DOHH2 (cell line): ENCODE data around the gene MYL5.

Source experiments
- H3F3A ChIP-seq: fragments of 200-600 bp; sonication (generic), shearing (Covaris generic); 2 replicates; pipeline ENCODE4 v1.6.0; 2016; ENCODE audit warnings: antibody characterized with exemption, mild to moderate bottlenecking; ENCODE audit not compliant: control insufficient read depth, insufficient read depth
- H3K27ac ChIP-seq: fragments of 200-600 bp; sonication (generic); 2 replicates; pipeline ENCODE4 v1.5.1; 2014; ENCODE audit warnings: low read depth, mild to moderate bottlenecking, low read length, moderate library complexity
- H3K27me3 ChIP-seq: fragments of 200-600 bp; sonication (generic); 2 replicates; pipeline ENCODE4 v1.6.1; 2014; ENCODE audit warnings: mild to moderate bottlenecking, low read length, mixed read lengths; ENCODE audit not compliant: control insufficient read depth
- H3K36me3 ChIP-seq: fragments of 200-600 bp; sonication (generic); 2 replicates; pipeline ENCODE4 v1.6.1; 2014; ENCODE audit warnings: mild to moderate bottlenecking, low read length, moderate library complexity, mixed read lengths; ENCODE audit not compliant: control insufficient read depth
- H3K4me1 ChIP-seq: fragments of 200-600 bp; sonication (generic); 2 replicates; pipeline ENCODE4 v1.6.1; 2014; ENCODE audit warnings: mild to moderate bottlenecking, low read length, mixed read lengths; ENCODE audit not compliant: control insufficient read depth
- H3K4me2 ChIP-seq: fragments of 200-600 bp; sonication (generic); 2 replicates; pipeline ENCODE4 v1.6.0; 2014; ENCODE audit warnings: mild to moderate bottlenecking, low read length, moderate library complexity
- H3K4me3 ChIP-seq: fragments of 200-600 bp; sonication (generic); 2 replicates; pipeline ENCODE4 v1.5.1; 2014; ENCODE audit warnings: mild to moderate bottlenecking, low read length, mixed read lengths
- H3K79me2 ChIP-seq: fragments of 200-600 bp; sonication (generic); 2 replicates; pipeline ENCODE4 v1.6.1; 2014; ENCODE audit warnings: mild to moderate bottlenecking, low read length, mixed read lengths; ENCODE audit not compliant: control insufficient read depth
- H3K9me2 ChIP-seq: fragments of 200-600 bp; sonication (generic); replicated peaks from 2 replicates; pipeline ENCODE4 v1.6.1; 2014; ENCODE audit warnings: mild to moderate bottlenecking, low read length, mixed read lengths; ENCODE audit not compliant: control insufficient read depth
- H3K9me3 ChIP-seq: fragments of 200-600 bp; sonication (generic); 2 replicates; pipeline ENCODE4 v1.6.1; 2014; ENCODE audit warnings: antibody characterized with exemption, low read length, mixed read lengths; ENCODE audit not compliant: control insufficient read depth, insufficient read depth
- H4K20me1 ChIP-seq: fragments of 200-600 bp; sonication (generic); 2 replicates; pipeline ENCODE4 v1.6.0; 2014; ENCODE audit warnings: low read depth, mild to moderate bottlenecking, antibody characterized with exemption, low read length, moderate library complexity; ENCODE audit not compliant: control insufficient read depth, insufficient read depth
- CTCF ChIP-seq: fragments of 200-600 bp; sonication (generic); IDR thresholded peaks from one replicate; pipeline ENCODE4 v1.5.1; 2014; ENCODE audit warnings: antibody characterized with exemption, mild to moderate bottlenecking, low read depth, low read length; ENCODE audit not compliant: poor library complexity, severe bottlenecking
- EZH2phosphoT487 ChIP-seq: fragments of 200-600 bp; sonication (generic); IDR thresholded peaks from 2 replicates; pipeline ENCODE4 v1.6.1; 2017; ENCODE audit warnings: borderline replicate concordance, mild to moderate bottlenecking, antibody characterized with exemption, low read length, moderate library complexity, mixed read lengths

MYL5 gene

GRCh38 chr4:683982-684622 is 9.8 kb downstream of the MYL5 start:
- peak overlapping the region; percentile 16; the same call in 1 of the 2 replicates for H3K4me2 ChIP-seq
- H3K9me3 ChIP-seq: no peaks in the 10 kb centered on the region
- H3K36me3 ChIP-seq: no peaks in the 10 kb centered on the region
- H4K20me1 ChIP-seq: no peaks in the 10 kb centered on the region
- peaks cover 31% of the 10 kb centered on the region for H3K4me1 ChIP-seq
- no peaks in the 10 kb centered on the region for H3K9me2 ChIP-seq
- TF ChIP-seq CTCF: peak; percentile 95
- no peak for TF ChIP-seq EZH2phosphoT487
- H3K4me3 ChIP-seq: no peak overlapping the region
- H3K27me3 ChIP-seq: no peaks in the 10 kb centered on the region
- no peaks in the 10 kb centered on the region for H3F3A ChIP-seq
- no peak overlapping the region for H3K27ac ChIP-seq
- H3K79me2 ChIP-seq: no peaks in the 10 kb centered on the region

- Histone ChIP-seq H4K20me1 (no peaks in the 10 kb centered on the region), H3K4me3 (no peak overlapping the region), H3F3A (no peaks in the 10 kb centered on the region), H3K9me3 (no peaks in the 10 kb centered on the region), H3K9me2 (no peaks in the 10 kb centered on the region), H3K4me1 (peaks cover 32% of the 10 kb centered on the region), H3K27me3 (no peaks in the 10 kb centered on the region), H3K36me3 (no peaks in the 10 kb centered on the region), H3K4me2 (no peak overlapping the region), H3K79me2 (no peaks in the 10 kb centered on the region), H3K27ac (no peak overlapping the region)
- TF ChIP-seq CTCF (no peak), EZH2phosphoT487 (no peak)
Measured at GRCh38 chr4:684623-685327, 10.4 kb downstream of the MYL5 start.

GRCh38 chr4:685679-686412 is 11.5 kb downstream of the MYL5 start:
- no peaks in the 10 kb centered on the region for H4K20me1 ChIP-seq
- H3K79me2 ChIP-seq: no peaks in the 10 kb centered on the region
- no peak overlapping the region for H3K27ac ChIP-seq
- no peaks in the 10 kb centered on the region for H3K27me3 ChIP-seq
- no peaks in the 10 kb centered on the region for H3K36me3 ChIP-seq
- H3K4me2 ChIP-seq: no peak overlapping the region
- no peaks in the 10 kb centered on the region for H3K9me3 ChIP-seq
- no peaks in the 10 kb centered on the region for H3K9me2 ChIP-seq
- H3K4me1 ChIP-seq: peaks cover 22% of the 10 kb centered on the region
- TF ChIP-seq CTCF: no peak
- no peak for TF ChIP-seq EZH2phosphoT487
- H3K4me3 ChIP-seq: no peak overlapping the region
- no peaks in the 10 kb centered on the region for H3F3A ChIP-seq
